ENCODE measurements around the gene KMT2C.

DNA sequence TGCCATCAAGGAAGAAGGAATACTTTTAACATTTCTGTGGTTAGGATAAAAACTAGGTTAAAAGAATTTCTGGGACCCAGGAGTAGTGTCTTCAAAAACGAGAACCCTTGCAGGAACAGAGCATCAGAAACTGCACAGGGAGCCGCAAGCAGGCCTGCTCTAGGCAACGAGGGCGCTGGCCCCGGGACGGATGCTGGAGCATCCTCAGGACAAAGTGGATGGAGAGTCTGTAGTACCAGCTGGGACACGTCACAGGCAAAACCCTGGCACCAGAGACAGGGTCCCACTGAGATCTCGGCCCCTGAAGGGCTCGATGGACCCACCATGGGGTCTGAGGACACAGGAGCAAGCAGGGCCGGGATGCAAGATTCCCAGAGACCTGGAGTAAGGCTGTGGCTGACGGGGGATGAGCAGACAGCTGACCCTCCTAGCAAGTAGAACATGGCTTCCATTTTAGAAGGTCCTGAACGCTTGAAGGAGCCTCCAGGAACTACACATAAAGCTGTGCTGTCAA is 303.8 kb downstream of the KMT2C start:
- TF ChIP-seq, protein P1, sequence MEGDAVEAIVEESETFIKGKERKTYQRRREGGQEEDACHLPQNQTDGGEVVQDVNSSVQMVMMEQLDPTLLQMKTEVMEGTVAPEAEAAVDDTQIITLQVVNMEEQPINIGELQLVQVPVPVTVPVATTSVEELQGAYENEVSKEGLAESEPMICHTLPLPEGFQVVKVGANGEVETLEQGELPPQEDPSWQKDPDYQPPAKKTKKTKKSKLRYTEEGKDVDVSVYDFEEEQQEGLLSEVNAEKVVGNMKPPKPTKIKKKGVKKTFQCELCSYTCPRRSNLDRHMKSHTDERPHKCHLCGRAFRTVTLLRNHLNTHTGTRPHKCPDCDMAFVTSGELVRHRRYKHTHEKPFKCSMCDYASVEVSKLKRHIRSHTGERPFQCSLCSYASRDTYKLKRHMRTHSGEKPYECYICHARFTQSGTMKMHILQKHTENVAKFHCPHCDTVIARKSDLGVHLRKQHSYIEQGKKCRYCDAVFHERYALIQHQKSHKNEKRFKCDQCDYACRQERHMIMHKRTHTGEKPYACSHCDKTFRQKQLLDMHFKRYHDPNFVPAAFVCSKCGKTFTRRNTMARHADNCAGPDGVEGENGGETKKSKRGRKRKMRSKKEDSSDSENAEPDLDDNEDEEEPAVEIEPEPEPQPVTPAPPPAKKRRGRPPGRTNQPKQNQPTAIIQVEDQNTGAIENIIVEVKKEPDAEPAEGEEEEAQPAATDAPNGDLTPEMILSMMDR (IDR thresholded peaks at IDR 0.05; ENCODE audit: poor library complexity, severe bottlenecking): no peak
- no peak for TF ChIP-seq EZH2 (IDR thresholded peaks at IDR 0.05; ENCODE audit: borderline replicate concordance, insufficient read depth, low read length, poor library complexity, severe bottlenecking)
- no peak for TF ChIP-seq POLR2AphosphoS5 (IDR thresholded peaks at IDR 0.05)
- no peak for TF ChIP-seq EP300 (conservative IDR thresholded peaks at IDR 0.05; ENCODE audit: poor library complexity, severe bottlenecking)
- TF ChIP-seq, protein P2, sequence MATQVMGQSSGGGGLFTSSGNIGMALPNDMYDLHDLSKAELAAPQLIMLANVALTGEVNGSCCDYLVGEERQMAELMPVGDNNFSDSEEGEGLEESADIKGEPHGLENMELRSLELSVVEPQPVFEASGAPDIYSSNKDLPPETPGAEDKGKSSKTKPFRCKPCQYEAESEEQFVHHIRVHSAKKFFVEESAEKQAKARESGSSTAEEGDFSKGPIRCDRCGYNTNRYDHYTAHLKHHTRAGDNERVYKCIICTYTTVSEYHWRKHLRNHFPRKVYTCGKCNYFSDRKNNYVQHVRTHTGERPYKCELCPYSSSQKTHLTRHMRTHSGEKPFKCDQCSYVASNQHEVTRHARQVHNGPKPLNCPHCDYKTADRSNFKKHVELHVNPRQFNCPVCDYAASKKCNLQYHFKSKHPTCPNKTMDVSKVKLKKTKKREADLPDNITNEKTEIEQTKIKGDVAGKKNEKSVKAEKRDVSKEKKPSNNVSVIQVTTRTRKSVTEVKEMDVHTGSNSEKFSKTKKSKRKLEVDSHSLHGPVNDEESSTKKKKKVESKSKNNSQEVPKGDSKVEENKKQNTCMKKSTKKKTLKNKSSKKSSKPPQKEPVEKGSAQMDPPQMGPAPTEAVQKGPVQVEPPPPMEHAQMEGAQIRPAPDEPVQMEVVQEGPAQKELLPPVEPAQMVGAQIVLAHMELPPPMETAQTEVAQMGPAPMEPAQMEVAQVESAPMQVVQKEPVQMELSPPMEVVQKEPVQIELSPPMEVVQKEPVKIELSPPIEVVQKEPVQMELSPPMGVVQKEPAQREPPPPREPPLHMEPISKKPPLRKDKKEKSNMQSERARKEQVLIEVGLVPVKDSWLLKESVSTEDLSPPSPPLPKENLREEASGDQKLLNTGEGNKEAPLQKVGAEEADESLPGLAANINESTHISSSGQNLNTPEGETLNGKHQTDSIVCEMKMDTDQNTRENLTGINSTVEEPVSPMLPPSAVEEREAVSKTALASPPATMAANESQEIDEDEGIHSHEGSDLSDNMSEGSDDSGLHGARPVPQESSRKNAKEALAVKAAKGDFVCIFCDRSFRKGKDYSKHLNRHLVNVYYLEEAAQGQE (IDR thresholded peaks at IDR 0.05; ENCODE audit: borderline replicate concordance): no peak
- TF ChIP-seq TAF1 (IDR thresholded peaks at IDR 0.05; ENCODE audit: low read depth): no peak
- TF ChIP-seq MXI1 (conservative IDR thresholded peaks at IDR 0.05; ENCODE audit: poor library complexity, severe bottlenecking): no peak
- no peak for TF ChIP-seq SMC3 (conservative IDR thresholded peaks at IDR 0.05; ENCODE audit: poor library complexity)
- no peak for TF ChIP-seq RAD21 (conservative IDR thresholded peaks at IDR 0.05)
